ENCODE results near the gene FHIT.
A peak's percentile ranks its signal among the peaks of the same experiment; 100 is the strongest.

FHIT gene

GRCh38 chr3:59818919-59819300 lies 1432.3 kb downstream of the FHIT start:
- TF ChIP-seq CTCF (IDR thresholded peaks at IDR 0.05; ENCODE audit: control insufficient read depth, insufficient read depth, low read depth, low read length, missing control alignments) = no peak
- no peak overlapping the region for H3K4me3 ChIP-seq (ENCODE audit: control insufficient read depth, low read depth, low read length)

GRCh38 chr3:59818033-59818918 lies 1433.0 kb downstream of the FHIT start:
- no peak for TF ChIP-seq CTCF (IDR thresholded peaks at IDR 0.05; ENCODE audit: control insufficient read depth, insufficient read depth, low read depth, low read length, missing control alignments)
- H3K4me3 ChIP-seq (ENCODE audit: control insufficient read depth, low read depth, low read length) = peak overlapping the region; percentile 24
- peak; percentile 86 for DNase-seq (ENCODE audit: low read depth)

More at GRCh38 chr3:59818919-59819300, 1432.3 kb downstream of the FHIT start:
- no peak for DNase-seq (ENCODE audit: low read depth)

- DNase-seq (ENCODE audit: low read depth) = no peak
- no peak overlapping the region for H3K4me3 ChIP-seq (ENCODE audit: control insufficient read depth, low read depth, low read length)
- TF ChIP-seq CTCF (IDR thresholded peaks at IDR 0.05; ENCODE audit: control insufficient read depth, insufficient read depth, low read depth, low read length, missing control alignments) = no peak
Measured at GRCh38 chr3:59817511-59817910, 1433.7 kb downstream of the FHIT start.

DNA sequence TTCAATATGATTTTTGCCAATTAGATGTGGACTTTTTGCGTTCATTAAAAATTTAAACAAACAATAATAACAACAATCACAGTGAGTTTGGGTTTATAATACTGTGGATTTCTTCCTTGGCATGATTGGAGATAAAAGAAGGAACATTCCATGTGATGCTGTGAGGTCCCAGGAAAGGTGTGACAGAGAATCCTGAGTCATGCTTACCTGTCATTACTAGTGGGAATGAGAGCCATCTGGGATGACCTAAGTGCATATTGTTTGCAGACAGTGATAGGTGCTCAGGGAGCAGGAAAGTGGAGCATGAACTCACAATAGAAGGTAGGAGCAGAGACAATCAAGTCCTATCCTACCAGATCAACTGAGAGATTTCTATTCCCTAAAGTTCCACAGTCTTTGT lies 1434.9 kb downstream of the FHIT start:
- DNase-seq (ENCODE audit: low read depth) = no peak
- H3K4me3 ChIP-seq (ENCODE audit: control insufficient read depth, low read depth, low read length) = no peak overlapping the region
- no peak for TF ChIP-seq CTCF (IDR thresholded peaks at IDR 0.05; ENCODE audit: control insufficient read depth, insufficient read depth, low read depth, low read length, missing control alignments)

GRCh38 chr3:59813148-59813538 lies 1438.1 kb downstream of the FHIT start:
- no peak for DNase-seq (ENCODE audit: low read depth)
- no peak overlapping the region for H3K4me3 ChIP-seq (ENCODE audit: control insufficient read depth, low read depth, low read length)
- TF ChIP-seq CTCF (IDR thresholded peaks at IDR 0.05; ENCODE audit: control insufficient read depth, insufficient read depth, low read depth, low read length, missing control alignments) = no peak

GRCh38 chr3:59812237-59813147 lies 1438.8 kb downstream of the FHIT start:
- H3K4me3 ChIP-seq (ENCODE audit: control insufficient read depth, low read depth, low read length) = no peak overlapping the region
- no peak for DNase-seq (ENCODE audit: low read depth)
- no peak for TF ChIP-seq CTCF (IDR thresholded peaks at IDR 0.05; ENCODE audit: control insufficient read depth, insufficient read depth, low read depth, low read length, missing control alignments)

Data from AG09309 (cell line).